GM23338 (cell line): Measurements from ENCODE around the gene IFNL2. TPM values are rescaled to one million over a fixed set of nuclear protein-coding genes. Genes with fewer than 3 reads are reported as not detected.

ENCODE experiments used
- ATAC-seq: fragments of 200-7000 bp; cut with Tn5 transposase; 3 replicates; pipeline ENCODE4 v1.9.1; 2020
- DNase-seq: peaks from one replicate; pipeline ENCODE4 v3.0.0-alpha.2; 2015; ENCODE audit warnings: low spot score
- H2AFZ ChIP-seq: fragments of 200-600 bp; sonication (generic); 2 replicates; pipeline ENCODE4 v1.8.0; 2016; ENCODE audit warnings: antibody characterized with exemption, mild to moderate bottlenecking, moderate library complexity
- H3F3A ChIP-seq: fragments of 200-600 bp; sonication (generic); replicated peaks from 2 replicates; pipeline ENCODE4 v1.8.0; 2017; ENCODE audit warnings: antibody characterized with exemption, mixed run types, low read depth
- H3K27ac ChIP-seq: fragments of 200-600 bp; sonication (generic); 2 replicates; pipeline ENCODE4 v1.6.1; 2016; ENCODE audit warnings: low read depth
- H3K27me3 ChIP-seq: fragments of 200-600 bp; sonication (generic); 2 replicates; pipeline ENCODE4 v1.8.0; 2016; ENCODE audit warnings: mild to moderate bottlenecking, mixed run types, moderate library complexity; ENCODE audit not compliant: insufficient read depth
- H3K36me3 ChIP-seq: fragments of 200-600 bp; sonication (generic); 2 replicates; pipeline ENCODE4 v1.8.0; 2016; ENCODE audit warnings: mild to moderate bottlenecking; ENCODE audit not compliant: insufficient read depth
- H3K4me1 ChIP-seq: fragments of 200-600 bp; sonication (generic); 2 replicates; pipeline ENCODE4 v1.8.0; 2016; ENCODE audit warnings: mild to moderate bottlenecking, moderate library complexity; ENCODE audit not compliant: insufficient read depth
- H3K4me2 ChIP-seq: fragments of 200-600 bp; sonication (generic); 2 replicates; pipeline ENCODE4 v1.7.1; 2017; ENCODE audit warnings: mixed run types
- H3K4me3 ChIP-seq: fragments of 200-600 bp; sonication (generic); 2 replicates; pipeline ENCODE4 v1.6.1; 2016; ENCODE audit warnings: mixed run types
- H3K79me2 ChIP-seq: fragments of 200-600 bp; sonication (generic); replicated peaks from 2 replicates; pipeline ENCODE4 v1.8.0; 2017; ENCODE audit warnings: mild to moderate bottlenecking; ENCODE audit not compliant: insufficient read depth
- H3K9me2 ChIP-seq: fragments of 200-600 bp; sonication (generic); 2 replicates; pipeline ENCODE4 v1.8.0; 2017; ENCODE audit not compliant: insufficient read depth
- H4K20me1 ChIP-seq: fragments of 200-600 bp; sonication (generic); replicated peaks from 2 replicates; pipeline ENCODE4 v1.8.0; 2017; ENCODE audit warnings: mild to moderate bottlenecking; ENCODE audit not compliant: insufficient read depth
- H3K27ac Mint-ChIP-seq: 2 replicates; pipeline ENCODE4 v1.8.0; 2020; ENCODE audit warnings: inconsistent platforms, mild to moderate bottlenecking, moderate library complexity, mixed read lengths
- H3K27me3 Mint-ChIP-seq: 3 replicates; pipeline ENCODE4 v1.8.0; 2022; ENCODE audit warnings: low read depth, mild to moderate bottlenecking, moderate library complexity, mixed read lengths, inconsistent platforms; ENCODE audit not compliant: insufficient read depth, poor library complexity
- H3K36me3 Mint-ChIP-seq: 3 replicates; pipeline ENCODE4 v1.8.0; 2021; ENCODE audit warnings: low read depth, mild to moderate bottlenecking, inconsistent platforms, moderate library complexity, mixed read lengths
- H3K4me1 Mint-ChIP-seq: 3 replicates; pipeline ENCODE4 v1.8.0; 2020; ENCODE audit warnings: mild to moderate bottlenecking, inconsistent platforms, mixed read lengths
- H3K4me3 Mint-ChIP-seq: 3 replicates; pipeline ENCODE4 v1.8.0; 2021; ENCODE audit warnings: moderate library complexity, mild to moderate bottlenecking, inconsistent platforms, mixed read lengths
- H3K9me3 Mint-ChIP-seq: 3 replicates; pipeline ENCODE4 v1.8.0; 2020; ENCODE audit warnings: moderate library complexity, mild to moderate bottlenecking, inconsistent platforms, mixed read lengths
- CREB1 ChIP-seq: fragments of 250-450 bp; sonication (Bioruptor Pico); IDR thresholded peaks from 2 replicates; pipeline ENCODE4 v1.5.0; 2020; ENCODE audit warnings: low read depth, mild to moderate bottlenecking, moderate library complexity
- ETS1 ChIP-seq: IDR thresholded peaks from 2 replicates; pipeline ENCODE4 v1.6.1; 2016; ENCODE audit warnings: antibody characterized with exemption
- EZH2 ChIP-seq: fragments of 200-600 bp; sonication (generic); IDR thresholded peaks from one replicate; pipeline ENCODE4 v1.8.0; 2017; ENCODE audit warnings: antibody characterized with exemption, mild to moderate bottlenecking, low read depth; ENCODE audit not compliant: unreplicated experiment
- EZH2phosphoT487 ChIP-seq: fragments of 200-600 bp; sonication (generic); IDR thresholded peaks from one replicate; pipeline ENCODE4 v1.8.1; 2018; ENCODE audit warnings: antibody characterized with exemption; ENCODE audit not compliant: unreplicated experiment
- JUNB ChIP-seq: IDR thresholded peaks from one replicate; pipeline ENCODE4 v1.6.1; 2016; ENCODE audit warnings: antibody characterized with exemption; ENCODE audit not compliant: unreplicated experiment
- REST ChIP-seq: IDR thresholded peaks from one replicate; pipeline ENCODE4 v1.6.1; 2018; ENCODE audit warnings: antibody characterized with exemption; ENCODE audit not compliant: unreplicated experiment
- ZNF331 ChIP-seq: fragments of 250-450 bp; sonication (Bioruptor Pico); IDR thresholded peaks from 2 replicates; pipeline ENCODE4 v1.5.0; 2020; ENCODE audit warnings: low read depth, mild to moderate bottlenecking, moderate library complexity
- ZNF462 ChIP-seq: fragments of 250-450 bp; sonication (Bioruptor Pico); IDR thresholded peaks from 2 replicates; pipeline ENCODE4 v1.5.0; 2020; ENCODE audit warnings: mild to moderate bottlenecking, moderate library complexity
- polyA plus RNA-seq: library from polyadenylated mRNA; unstranded; fragments of >200 nt; fragmentation: Nextera tagmentation; extraction: Ambion mirVana; gene quantifications from 2 replicates; pipeline ENCODE4 v1.2.1, GENCODE V29; 2016
- total RNA-seq: library from RNA; depleted of rRNA; stranded (reverse); fragments of >200 nt; shearing (Covaris generic); gene quantifications from 2 replicates; pipeline ENCODE4 v1.2.3, GENCODE V29; 2014

The IFNL2 gene
- total and polyA plus RNA-seq, 2 experiments from 2014 or later, result not detected

- no peak overlapping the region for H3K4me2 ChIP-seq
- no peak overlapping the region for H3K4me3 Mint-ChIP-seq
- H3K36me3 Mint-ChIP-seq, result no peaks in the 10 kb centered on the region
- H4K20me1 ChIP-seq, result no peaks in the 10 kb centered on the region
- no peak overlapping the region for H3K27ac Mint-ChIP-seq
- no peak overlapping the region for H3K4me3 ChIP-seq
- no peak overlapping the region for H2AFZ ChIP-seq
- no peak for TF ChIP-seq CREB1 (CRISPR knock-in tag)
- no peak for TF ChIP-seq JUNB
- TF ChIP-seq REST, result no peak
- no peak for TF ChIP-seq EZH2phosphoT487
- no peak for TF ChIP-seq ZNF331 (CRISPR knock-in tag)
- H3K27me3 Mint-ChIP-seq, result peaks cover 7% of the 10 kb centered on the region
- H3K4me1 Mint-ChIP-seq, result no peaks in the 10 kb centered on the region
- DNase-seq, result no peak
- no peaks in the 10 kb centered on the region for H3K9me2 ChIP-seq
- H3K79me2 ChIP-seq, result no peaks in the 10 kb centered on the region
- no peaks in the 10 kb centered on the region for H3K36me3 ChIP-seq
- H3K27me3 ChIP-seq, result no peaks in the 10 kb centered on the region
- H3K27ac ChIP-seq, result no peak overlapping the region
- no peak for ATAC-seq
- no peaks in the 10 kb centered on the region for H3F3A ChIP-seq
- H3K4me1 ChIP-seq, result no peaks in the 10 kb centered on the region
- no peaks in the 10 kb centered on the region; the same call in 2 of the 3 replicates for H3K9me3 Mint-ChIP-seq
Measured at GRCh38 chr19:39282021-39282420, 13.8 kb downstream of the IFNL2 start.

GRCh38 chr19:39284032-39284431, 15.8 kb downstream of the IFNL2 start:
- Histone ChIP-seq H3K36me3 (no peaks in the 10 kb centered on the region), H3K27me3 (no peaks in the 10 kb centered on the region), H3K4me3 (no peak overlapping the region), H4K20me1 (no peaks in the 10 kb centered on the region), H3K9me2 (no peaks in the 10 kb centered on the region), H3K27ac (no peak overlapping the region), H3K79me2 (no peaks in the 10 kb centered on the region), H2AFZ (no peak overlapping the region), H3K4me1 (no peaks in the 10 kb centered on the region), H3K4me2 (no peak overlapping the region), H3F3A (no peaks in the 10 kb centered on the region)
- ATAC-seq (no peak), DNase-seq (no peak)
- H3K4me1 Mint-ChIP-seq, result no peaks in the 10 kb centered on the region
- peaks cover 6% of the 10 kb centered on the region for H3K27me3 Mint-ChIP-seq
- H3K4me3 Mint-ChIP-seq, result no peak overlapping the region
- H3K9me3 Mint-ChIP-seq, result no peaks in the 10 kb centered on the region; the same call in 2 of the 3 replicates
- H3K27ac Mint-ChIP-seq, result no peak overlapping the region
- no peaks in the 10 kb centered on the region for H3K36me3 Mint-ChIP-seq
- no peak for TF ChIP-seq ETS1
- TF ChIP-seq EZH2, result no peak
- no peak for TF ChIP-seq ZNF462 (CRISPR knock-in tag)
